Smooth muscle cell (in vitro differentiated cells): ENCODE measurements around the gene ACADL. TPM values are rescaled to one million over a fixed set of nuclear protein-coding genes. Genes with fewer than 3 reads are reported as not detected.

Experiments used
- DNase-seq: peaks from one replicate; lab custom pipeline; 2025; ENCODE audit not compliant: unreplicated experiment; lab: John Stamatoyannopoulos, UW
- H2AFZ ChIP-seq: fragments of 200-600 bp; sonication (generic); 2 replicates; pipeline ENCODE4 v1.6.0; 2016; ENCODE audit warnings: antibody characterized with exemption, low read depth, mild to moderate bottlenecking
- H3F3A ChIP-seq: fragments of 200-600 bp; sonication (generic); 2 replicates; pipeline ENCODE4 v1.6.0; 2017; ENCODE audit warnings: antibody characterized with exemption, low read depth
- H3K27ac ChIP-seq: fragments of 200-600 bp; sonication (generic); 2 replicates; pipeline ENCODE4 v1.5.1; 2016; ENCODE audit warnings: low read depth, mild to moderate bottlenecking
- H3K27me3 ChIP-seq: fragments of 200-600 bp; sonication (generic); 2 replicates; pipeline ENCODE4 v1.6.1; 2016; ENCODE audit warnings: low read depth, mild to moderate bottlenecking
- H3K36me3 ChIP-seq: fragments of 200-600 bp; sonication (generic); 2 replicates; pipeline ENCODE4 v1.5.1; 2016; ENCODE audit warnings: low read depth
- H3K4me1 ChIP-seq: fragments of 200-600 bp; sonication (generic); 2 replicates; pipeline ENCODE4 v1.5.1; 2016; ENCODE audit warnings: low read depth
- H3K4me2 ChIP-seq: fragments of 200-600 bp; sonication (generic); 2 replicates; pipeline ENCODE4 v1.6.0; 2016; ENCODE audit warnings: mild to moderate bottlenecking
- H3K4me3 ChIP-seq: fragments of 200-600 bp; sonication (generic); 2 replicates; pipeline ENCODE4 v1.5.1; 2016; ENCODE audit warnings: mild to moderate bottlenecking
- H3K79me2 ChIP-seq: fragments of 200-600 bp; sonication (generic); 2 replicates; pipeline ENCODE4 v1.6.0; 2016; ENCODE audit warnings: low read depth, mild to moderate bottlenecking
- H3K9ac ChIP-seq: fragments of 200-600 bp; sonication (generic); 2 replicates; pipeline ENCODE4 v1.6.0; 2016; ENCODE audit warnings: low read depth
- H3K9me3 ChIP-seq: fragments of 200-600 bp; sonication (generic); replicated peaks from 2 replicates; pipeline ENCODE4 v1.5.1; 2016; ENCODE audit warnings: low read depth
- H4K20me1 ChIP-seq: fragments of 200-600 bp; sonication (generic); 2 replicates; pipeline ENCODE4 v1.6.0; 2016; ENCODE audit warnings: low read depth
- WGBS: methylation state at CpG from one replicate; pipeline ENCODE4 v1.1.7; 2016; ENCODE audit warnings: low lambda C conversion rate; 5-methylcytosine and 5-hydroxymethylcytosine counted together
- polyA plus RNA-seq: library from polyadenylated mRNA; unstranded; fragments of >200 nt; fragmentation: Nextera tagmentation; extraction: Ambion mirVana; gene quantifications from 2 replicates; pipeline ENCODE4 v1.2.1, GENCODE V29; 2016
- total RNA-seq: library from RNA; depleted of rRNA; stranded (reverse); fragments of >200 nt; gene quantifications from 2 replicates; pipeline ENCODE4 v1.2.3, GENCODE V29; 2014
- TF ChIP-seq, protein P1 (sequence below): fragments of 200-600 bp; sonication (generic); IDR thresholded peaks from 2 replicates; pipeline ENCODE4 v1.5.1; 2017; ENCODE audit warnings: borderline replicate concordance, mild to moderate bottlenecking, antibody characterized with exemption; ENCODE audit not compliant: insufficient read depth, poor library complexity, severe bottlenecking

The ACADL gene
- 6.2 and 7.5 TPM in 2 replicates for total RNA-seq
- 1.3 and 5.4 TPM in 2 replicates for polyA plus RNA-seq

GRCh38 chr2:210224941-210225672 is at the start of gene ACADL:
Gene ACADL (minus strand): TSS chr2:210225447. CDS start chr2:210225263, 184 bp downstream.
- DNase-seq: peak; percentile 5
- no peaks in the 10 kb centered on the region for H3K9me3 ChIP-seq
- WGBS: 1% methylated on average over 68 of the region's 69 CpGs

GRCh38 chr2:210271300-210271699 is 46.1 kb upstream of the ACADL start:
- Histone ChIP-seq H4K20me1 (no peaks in the 10 kb centered on the region), H3F3A (no peaks in the 10 kb centered on the region), H3K4me1 (no peaks in the 10 kb centered on the region), H3K4me2 (no peak overlapping the region), H3K27me3 (no peaks in the 10 kb centered on the region), H3K9me3 (no peaks in the 10 kb centered on the region), H2AFZ (no peak overlapping the region), H3K9ac (no peak overlapping the region), H3K36me3 (no peaks in the 10 kb centered on the region), H3K4me3 (no peak overlapping the region), H3K79me2 (no peaks in the 10 kb centered on the region), H3K27ac (no peak overlapping the region)
- TF ChIP-seq, protein P1, sequence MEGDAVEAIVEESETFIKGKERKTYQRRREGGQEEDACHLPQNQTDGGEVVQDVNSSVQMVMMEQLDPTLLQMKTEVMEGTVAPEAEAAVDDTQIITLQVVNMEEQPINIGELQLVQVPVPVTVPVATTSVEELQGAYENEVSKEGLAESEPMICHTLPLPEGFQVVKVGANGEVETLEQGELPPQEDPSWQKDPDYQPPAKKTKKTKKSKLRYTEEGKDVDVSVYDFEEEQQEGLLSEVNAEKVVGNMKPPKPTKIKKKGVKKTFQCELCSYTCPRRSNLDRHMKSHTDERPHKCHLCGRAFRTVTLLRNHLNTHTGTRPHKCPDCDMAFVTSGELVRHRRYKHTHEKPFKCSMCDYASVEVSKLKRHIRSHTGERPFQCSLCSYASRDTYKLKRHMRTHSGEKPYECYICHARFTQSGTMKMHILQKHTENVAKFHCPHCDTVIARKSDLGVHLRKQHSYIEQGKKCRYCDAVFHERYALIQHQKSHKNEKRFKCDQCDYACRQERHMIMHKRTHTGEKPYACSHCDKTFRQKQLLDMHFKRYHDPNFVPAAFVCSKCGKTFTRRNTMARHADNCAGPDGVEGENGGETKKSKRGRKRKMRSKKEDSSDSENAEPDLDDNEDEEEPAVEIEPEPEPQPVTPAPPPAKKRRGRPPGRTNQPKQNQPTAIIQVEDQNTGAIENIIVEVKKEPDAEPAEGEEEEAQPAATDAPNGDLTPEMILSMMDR: no peak
- DNase-seq: no peak

More at GRCh38 chr2:210224941-210225672, at the start of gene ACADL:
- Histone ChIP-seq H4K20me1 (no peaks in the 10 kb centered on the region), H3K79me2 (no peaks in the 10 kb centered on the region), H3K27me3 (peaks cover 11% of the 10 kb centered on the region), H3K4me3 (peak within 1 kb of the TSS; percentile 71), H3K4me1 (peaks cover 15% of the 10 kb centered on the region), H3K9ac (peak within 1 kb of the TSS; percentile 44), H3K36me3 (no peaks in the 10 kb centered on the region), H2AFZ (peak within 1 kb of the TSS; percentile 94), H3K27ac (peak within 1 kb of the TSS; percentile 74), H3K4me2 (peak within 1 kb of the TSS; percentile 97), H3F3A (peaks cover 5% of the 10 kb centered on the region)
- TF ChIP-seq, protein P1: no peak

GRCh38 chr2:210269148-210269547 is 43.9 kb upstream of the ACADL start:
- Histone ChIP-seq H4K20me1 (no peaks in the 10 kb centered on the region), H3K4me2 (no peak overlapping the region), H3K27me3 (no peaks in the 10 kb centered on the region), H3K4me1 (no peaks in the 10 kb centered on the region), H3K9me3 (no peaks in the 10 kb centered on the region), H2AFZ (no peak overlapping the region), H3K9ac (no peak overlapping the region), H3K36me3 (no peaks in the 10 kb centered on the region), H3F3A (no peaks in the 10 kb centered on the region), H3K4me3 (no peak overlapping the region), H3K79me2 (no peaks in the 10 kb centered on the region), H3K27ac (no peak overlapping the region)
- DNase-seq: no peak
- WGBS: 43% methylated on average over 3 of the region's 3 CpGs
- TF ChIP-seq, protein P1: no peak

DNA sequence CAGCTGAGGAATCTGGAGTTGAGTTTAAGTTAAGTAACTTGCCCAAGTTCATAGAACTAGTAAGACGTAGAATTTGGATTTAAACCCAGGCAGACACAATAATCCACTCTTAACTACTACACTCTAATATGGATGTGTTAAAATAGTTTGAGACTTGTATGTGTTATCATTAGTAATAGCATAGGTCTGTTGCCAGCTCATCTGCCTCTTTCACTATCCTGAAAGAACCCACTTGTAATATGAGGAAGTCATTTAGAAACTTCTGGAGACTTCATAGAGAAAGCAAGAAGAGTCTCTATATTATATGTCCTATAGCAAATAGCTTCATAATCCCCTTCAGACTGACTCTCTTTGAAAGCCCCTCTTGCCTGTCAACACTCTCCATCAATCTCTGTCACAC is 43.0 kb upstream of the ACADL start:
- Histone ChIP-seq H3K79me2 (no peaks in the 10 kb centered on the region), H4K20me1 (no peaks in the 10 kb centered on the region), H3K36me3 (no peaks in the 10 kb centered on the region), H3K4me2 (no peak overlapping the region), H3K4me3 (no peak overlapping the region), H3F3A (no peaks in the 10 kb centered on the region), H3K27ac (no peak overlapping the region), H3K9me3 (no peaks in the 10 kb centered on the region), H2AFZ (no peak overlapping the region), H3K4me1 (no peaks in the 10 kb centered on the region), H3K27me3 (no peaks in the 10 kb centered on the region), H3K9ac (no peak overlapping the region)
- TF ChIP-seq, protein P1: no peak
- no peak for DNase-seq
- WGBS: 96% methylated on average over 1 of the region's 1 CpG
